ENCODE results near the gene AKAP8L. TPM values are rescaled to one million over a fixed set of nuclear protein-coding genes. Genes with fewer than 3 reads are reported as not detected.

The AKAP8L gene
- total and polyA plus RNA-seq, 2 of the 8 experiments (the other 6 are each of a cell fraction or from before 2014, with no cell fraction given), result 75.1 to 138 TPM

DNA sequence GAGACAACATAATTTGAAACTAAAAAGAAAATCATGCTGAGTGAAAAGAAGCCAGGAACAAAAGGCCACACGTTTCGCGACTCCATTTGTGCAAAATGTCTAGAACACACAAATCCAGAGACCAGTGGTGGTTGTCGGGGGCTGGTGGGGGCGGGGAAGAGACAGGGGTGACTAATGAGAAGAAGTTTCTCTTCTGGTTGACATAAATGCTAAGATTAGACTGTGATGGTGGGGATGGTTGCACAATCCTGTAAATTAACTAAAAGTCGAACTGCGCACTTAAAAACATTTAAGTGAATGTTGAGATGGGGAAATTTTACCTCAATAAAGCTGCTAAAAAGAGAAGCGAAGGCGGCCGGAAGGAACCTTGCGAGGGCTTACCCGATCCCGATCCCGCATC, 46.3 kb downstream of the AKAP8L start:
- Histone ChIP-seq H2BK12ac (ENCODE audit: low read depth, low read length) (no peak overlapping the region), H3K79me1 (ENCODE audit: low read depth, low read length) (peaks cover 24% of the 10 kb centered on the region), H2AFZ (ENCODE audit: low read length) (no peak overlapping the region), H4K20me1 (replicated peaks in 1 of 2; ENCODE audit: control insufficient read depth in 1 of 2, insufficient read depth in 2 of 2, low read length in 2 of 2) (peaks cover 7 to 33% of the 10 kb centered on the region in 2 experiments), H2BK5ac (ENCODE audit: low read depth, low read length) (no peak overlapping the region), H3K79me2 (ENCODE audit: control insufficient read depth in 1 of 2, insufficient read depth in 2 of 2, low read length in 2 of 2) (peaks cover 25 to 53% of the 10 kb centered on the region in 2 experiments), H3K4me1 (replicated peaks in 1 of 4; ENCODE audit: control insufficient read depth in 3 of 4, insufficient read depth in 4 of 4, low read length in 3 of 4) (no peaks in the 10 kb centered on the region; a peak in 2 of 7 replicates), H3K14ac (ENCODE audit: insufficient read length) (no peak overlapping the region), H4K5ac (ENCODE audit: insufficient read length, low read depth, low read length) (no peak overlapping the region), H3K36me3 (ENCODE audit: control insufficient read depth in 2 of 4, insufficient read depth in 4 of 4, low read length in 3 of 4) (peaks cover 21 to 60% (median 42%) of the 10 kb centered on the region in 4 experiments), H2BK20ac (ENCODE audit: low read length) (no peak overlapping the region), H3K23ac (ENCODE audit: insufficient read length) (no peak overlapping the region), H3K4me3 (ENCODE audit: extremely low read depth in 1 of 4, insufficient read depth in 2 of 4, low read depth in 3 of 4, low read length in 4 of 4) (no peak overlapping the region), H3K23me2 (ENCODE audit: low read depth, low read length) (no peaks in the 10 kb centered on the region), H4K8ac (ENCODE audit: extremely low read depth, insufficient read depth, low read length) (no peak overlapping the region), H3K4ac (replicated peaks; ENCODE audit: insufficient read length, low read depth, low read length) (no peak overlapping the region), H3K9me3 (ENCODE audit: insufficient read depth in 2 of 2, low read depth in 1 of 2, low read length in 1 of 2) (no peaks in the 10 kb centered on the region), H3K4me2 (ENCODE audit: insufficient read depth in 1 of 2, low read depth in 2 of 2, low read length in 2 of 2) (no peak overlapping the region), H3K56ac (replicated peaks; ENCODE audit: insufficient read length, low read depth, low read length) (no peak overlapping the region), H3K27me3 (replicated peaks in 1 of 4; ENCODE audit: control insufficient read depth in 3 of 4, extremely low read depth in 1 of 4, insufficient read depth in 3 of 4, low read length in 3 of 4) (no peaks in the 10 kb centered on the region), H2BK120ac (replicated peaks; ENCODE audit: low read depth, low read length) (no peak overlapping the region), H3K18ac (ENCODE audit: extremely low read depth, low read length) (no peak overlapping the region), H2AK5ac (ENCODE audit: low read depth, low read length) (no peak overlapping the region), H3K27ac (ENCODE audit: low read depth, low read length) (no peak overlapping the region), H4K91ac (replicated peaks; ENCODE audit: insufficient read length, low read length) (no peak overlapping the region), H3K9ac (replicated peaks in 1 of 4; ENCODE audit: extremely low read depth in 1 of 4, low read depth in 3 of 4, low read length in 3 of 4) (no peak overlapping the region), H2BK15ac (ENCODE audit: low read length) (no peak overlapping the region)
- no peak for FAIRE-seq
- POLR2A ChIA-PET (ENCODE audit: partially characterized antibody), result no interaction called here
- CTCF ChIA-PET (ENCODE audit: partially characterized antibody), result interaction anchor here (0.8 to 1.6 kb wide), 3 partner anchors 13 to 121 kb away, joined by 3 to 4 read pairs (median 3); no protein-coding TSS in a partner anchor
- TF ChIP-seq EZH2 (IDR thresholded peaks at IDR 0.05; ENCODE audit: low read depth, low read length, severe bottlenecking) (no peak), GABPA (IDR thresholded peaks at IDR 0.05; ENCODE audit: borderline replicate concordance, insufficient read depth, low read length) (no peak), BACH1 (IDR thresholded peaks at IDR 0.05; ENCODE audit: low read length) (no peak)
- no peak for DNase-seq (ENCODE audit: low read depth in 1 of 2, low spot score in 2 of 2)
- WGBS, 2 experiments (ENCODE audit: extremely low coverage in 1 of 2, insufficient coverage in 1 of 2, insufficient read length in 1 of 2, insufficient replicate concordance in 2 of 2, low coverage in 1 of 2, low lambda C conversion rate in 2 of 2, missing lambda C conversion rate in 1 of 2), result 99% methylated on average over 14 of the region's 14 CpGs; no CpG with 5 or more reads in 1 of the 2 experiments

All from H1 (cell line).